CD4-positive, alpha-beta T cell (primary cell): ENCODE data around the gene YIPF4. TPM values are rescaled to one million over a fixed set of nuclear protein-coding genes. Genes with fewer than 3 reads are reported as not detected.

ENCODE experiments used
- ATAC-seq: fragments of 200-7000 bp; cut with Tn5 transposase; one replicate; pipeline ENCODE4 v1.10.0; 2022; ENCODE audit warnings: mild to moderate bottlenecking; ENCODE audit not compliant: poor library complexity
- CTCF ChIA-PET: fragments of 350-600 bp; sonication (Branson Sonifier 250); formaldehyde crosslinking; loops from one replicate; lab custom pipeline; 2021; ENCODE audit warnings: antibody characterized with exemption, inconsistent platforms; lab: Charles Lee
- POLR2A ChIA-PET: fragments of 350-600 bp; sonication (Branson Sonifier 250); formaldehyde crosslinking; loops from one replicate; lab custom pipeline; 2021; ENCODE audit warnings: antibody characterized with exemption, inconsistent platforms; lab: Charles Lee
- DNase-seq, 14 experiments: peaks; one replicate each; pipeline ENCODE4 v3.0.0-alpha.2; 2013 to 2020; ENCODE audit warnings: mixed read lengths in 2 of 14
- H3K27ac ChIP-seq, 2 donors: one replicate each; pipeline versions ENCODE4 v1.5.1 to v1.7.0; 2013; ENCODE audit warnings: low read length in 2 of 2, low read depth in 1 of 2, mild to moderate bottlenecking in 1 of 2
- H3K27me3 ChIP-seq, 2 experiments: 1 replicate in 1 of 2; 2 replicates in 1 of 2; pipeline versions ENCODE4 v1.6.1 to v1.7.0; 2013; ENCODE audit warnings: low read length in 2 of 2, control low read depth in 1 of 2, mild to moderate bottlenecking in 1 of 2, moderate library complexity in 1 of 2; ENCODE audit not compliant: insufficient read depth in 2 of 2, control insufficient read depth in 1 of 2
- H3K36me3 ChIP-seq: one replicate; pipeline ENCODE4 v1.6.1; 2013; ENCODE audit warnings: low read length, control low read depth; ENCODE audit not compliant: insufficient read depth
- H3K4me1 ChIP-seq: one replicate; pipeline ENCODE4 v1.6.1; 2013; ENCODE audit warnings: low read length, control low read depth; ENCODE audit not compliant: insufficient read depth
- H3K4me3 ChIP-seq: one replicate; pipeline ENCODE4 v1.5.1; 2013; ENCODE audit warnings: mild to moderate bottlenecking, low read length, moderate library complexity
- H3K9me3 ChIP-seq, 2 experiments: 1 replicate in 1 of 2; 2 replicates in 1 of 2; pipeline versions ENCODE4 v1.6.1 to v1.7.0; 2013; ENCODE audit warnings: low read length in 2 of 2, mild to moderate bottlenecking in 2 of 2, control low read depth in 1 of 2, moderate library complexity in 1 of 2; ENCODE audit not compliant: control insufficient read depth in 1 of 2, insufficient read depth in 1 of 2
- H3K27ac Mint-ChIP-seq: one replicate; pipeline ENCODE4 v1.8.0; 2020; ENCODE audit warnings: mixed read lengths
- H3K27me3 Mint-ChIP-seq: one replicate; pipeline ENCODE4 v1.8.0; 2021; ENCODE audit warnings: mixed read lengths
- H3K36me3 Mint-ChIP-seq: one replicate; pipeline ENCODE4 v1.8.0; 2021; ENCODE audit warnings: low read depth, mixed read lengths
- H3K4me1 Mint-ChIP-seq: one replicate; pipeline ENCODE4 v1.8.0; 2021; ENCODE audit warnings: low read depth, mixed read lengths
- H3K4me3 Mint-ChIP-seq: one replicate; pipeline ENCODE4 v1.8.0; 2020; ENCODE audit warnings: mild to moderate bottlenecking, mixed read lengths
- H3K9me3 Mint-ChIP-seq: one replicate; pipeline ENCODE4 v1.8.0; 2020; ENCODE audit warnings: mixed read lengths
- intact Hi-C, 2 experiments: fragments of 100-400 bp; cut with DNase I in 1 of 2; cut with micrococcal nuclease in 1 of 2; formaldehyde crosslinking; loops; one replicate each; pipeline versions ENCODE4 v1.15.1 to v1.9.0; 2023 to 2025; cut with DNase I, micrococcal nuclease
- polyA plus RNA-seq, 2 donors: library from polyadenylated mRNA; unstranded; fragments of 120-200 nt; gene quantifications; one replicate each; pipeline ENCODE4 v1.2.1, GENCODE V29; 2013
- total RNA-seq, 174 experiments: library from RNA in 2 of 174; stranded (reverse) in 2 of 174; gene quantifications; one replicate each; pipeline ENCODE4 v1.2.3 and lab custom pipeline; 2021 to 2026
- TF ChIP-seq, protein P1 (sequence below): fragments of 200-600 bp; IDR thresholded peaks from one replicate; pipeline ENCODE4 v1.8.0; 2022; ENCODE audit warnings: antibody characterized with exemption, mild to moderate bottlenecking

YIPF4 gene
- total RNA-seq (1 to 10 TPM; 7.7 to 9.7 TPM), total RNA-seq (lab: John Stamatoyannopoulos, UW) (36.3 to 172 (median 81.0) reads per million in 172 experiments)
- 24.7 TPM for polyA plus RNA-seq (2013, experiment 1 of 2)
- 28.7 TPM for polyA plus RNA-seq (2013, experiment 2 of 2)

GRCh38 chr2:32277674-32278477 lies at the start of gene YIPF4:
Gene YIPF4 (plus strand): TSS chr2:32277904. CDS start chr2:32278156, 252 bp downstream.
- Mint-ChIP-seq H3K36me3 (peaks cover 32% of the 10 kb centered on the region), H3K27me3 (no peaks in the 10 kb centered on the region), H3K27ac (peak within 1 kb of the TSS; percentile 99), H3K4me1 (peaks cover 32% of the 10 kb centered on the region), H3K9me3 (no peaks in the 10 kb centered on the region), H3K4me3 (peak within 1 kb of the TSS; percentile 97)
- Histone ChIP-seq H3K36me3 (peaks cover 6% of the 10 kb centered on the region), H3K4me3 (peak within 1 kb of the TSS; percentile 85), H3K27me3 (no peaks in the 10 kb centered on the region), H3K4me1 (peaks cover 36% of the 10 kb centered on the region), H3K27ac (peak within 1 kb of the TSS; percentile 80 to 81), H3K9me3 (no peaks in the 10 kb centered on the region)
- ATAC-seq, result peak; percentile 98
- intact Hi-C loops, result loop anchor here in 1 of 2 experiments (1.0 to 5.0 kb wide), 4 partner anchors 79 to 266 kb away; partner anchors contain the start of genes BIRC6, MEMO1, SLC30A6 and SPAST
- ChIA-PET POLR2A (interaction anchor here (0.6 to 1.4 kb wide), 3 partner anchors 80 to 112 kb away, joined by 3 to 4 read pairs (median 3); partner anchors contain the start of gene SLC30A6), CTCF (no interaction called here)
- TF ChIP-seq, protein P1, sequence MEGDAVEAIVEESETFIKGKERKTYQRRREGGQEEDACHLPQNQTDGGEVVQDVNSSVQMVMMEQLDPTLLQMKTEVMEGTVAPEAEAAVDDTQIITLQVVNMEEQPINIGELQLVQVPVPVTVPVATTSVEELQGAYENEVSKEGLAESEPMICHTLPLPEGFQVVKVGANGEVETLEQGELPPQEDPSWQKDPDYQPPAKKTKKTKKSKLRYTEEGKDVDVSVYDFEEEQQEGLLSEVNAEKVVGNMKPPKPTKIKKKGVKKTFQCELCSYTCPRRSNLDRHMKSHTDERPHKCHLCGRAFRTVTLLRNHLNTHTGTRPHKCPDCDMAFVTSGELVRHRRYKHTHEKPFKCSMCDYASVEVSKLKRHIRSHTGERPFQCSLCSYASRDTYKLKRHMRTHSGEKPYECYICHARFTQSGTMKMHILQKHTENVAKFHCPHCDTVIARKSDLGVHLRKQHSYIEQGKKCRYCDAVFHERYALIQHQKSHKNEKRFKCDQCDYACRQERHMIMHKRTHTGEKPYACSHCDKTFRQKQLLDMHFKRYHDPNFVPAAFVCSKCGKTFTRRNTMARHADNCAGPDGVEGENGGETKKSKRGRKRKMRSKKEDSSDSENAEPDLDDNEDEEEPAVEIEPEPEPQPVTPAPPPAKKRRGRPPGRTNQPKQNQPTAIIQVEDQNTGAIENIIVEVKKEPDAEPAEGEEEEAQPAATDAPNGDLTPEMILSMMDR, result no peak
- peak; percentile 79 to 94 (median 86) for DNase-seq

DNA sequence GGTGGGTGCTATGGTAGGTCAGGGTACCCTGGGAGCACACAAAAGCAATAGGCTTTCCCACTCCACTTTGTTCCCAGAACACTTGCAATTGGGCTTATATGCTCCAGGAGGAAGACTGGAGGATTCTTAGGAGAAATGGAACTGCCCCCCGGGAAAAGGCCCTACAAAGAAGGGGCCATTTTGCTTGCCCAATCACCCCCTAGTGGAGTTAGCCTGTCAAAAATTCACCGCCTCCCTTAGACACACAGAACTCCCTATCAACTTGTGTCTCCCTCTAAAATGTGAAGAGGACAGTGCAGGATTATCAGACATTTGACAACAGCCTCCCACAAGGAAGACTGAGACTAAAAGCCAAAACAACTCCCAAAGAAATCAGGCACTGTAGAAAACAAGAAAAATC lies 49.5 kb upstream of the YIPF4 start:
- H3K4me1 Mint-ChIP-seq, result no peaks in the 10 kb centered on the region

GRCh38 chr2:32229635-32230034 lies 48.1 kb upstream of the YIPF4 start:
- TF ChIP-seq, protein P1, result no peak
- peaks cover 11% of the 10 kb centered on the region for H3K36me3 ChIP-seq
- H3K9me3 Mint-ChIP-seq, result no peaks in the 10 kb centered on the region
- no peaks in the 10 kb centered on the region for H3K27me3 ChIP-seq
- H3K4me3 ChIP-seq, result no peak overlapping the region
- no peak overlapping the region for H3K4me3 Mint-ChIP-seq
- intact Hi-C loops, result no loop called here
- H3K27me3 Mint-ChIP-seq, result no peaks in the 10 kb centered on the region
- ChIA-PET POLR2A (no interaction called here), CTCF (no interaction called here)
- no peaks in the 10 kb centered on the region for H3K9me3 ChIP-seq
- H3K4me1 ChIP-seq, result no peaks in the 10 kb centered on the region
- ATAC-seq, result no peak
- H3K4me1 Mint-ChIP-seq, result no peaks in the 10 kb centered on the region
- peaks cover 10% of the 10 kb centered on the region for H3K36me3 Mint-ChIP-seq
- DNase-seq, result no peak
- H3K27ac Mint-ChIP-seq, result no peak overlapping the region
- no peak overlapping the region for H3K27ac ChIP-seq

More for the DNA sequence above, 49.5 kb upstream of the YIPF4 start:
- Mint-ChIP-seq H3K27ac (no peak overlapping the region), H3K4me3 (no peak overlapping the region), H3K27me3 (no peaks in the 10 kb centered on the region), H3K36me3 (peaks cover 22% of the 10 kb centered on the region), H3K9me3 (no peaks in the 10 kb centered on the region)
- peaks cover 16% of the 10 kb centered on the region for H3K36me3 ChIP-seq
- TF ChIP-seq, protein P1, result no peak
- no peak for ATAC-seq
- H3K4me1 ChIP-seq, result no peaks in the 10 kb centered on the region
- CTCF ChIA-PET, result no interaction called here
- no peaks in the 10 kb centered on the region for H3K9me3 ChIP-seq
- H3K4me3 ChIP-seq, result no peak overlapping the region
- intact Hi-C loops, result no loop called here
- POLR2A ChIA-PET, result no interaction called here
- no peak for DNase-seq
- H3K27ac ChIP-seq, result no peak overlapping the region
- H3K27me3 ChIP-seq, result no peaks in the 10 kb centered on the region
